Measurements from ENCODE around the gene CAST.

Gene CAST

DNA sequence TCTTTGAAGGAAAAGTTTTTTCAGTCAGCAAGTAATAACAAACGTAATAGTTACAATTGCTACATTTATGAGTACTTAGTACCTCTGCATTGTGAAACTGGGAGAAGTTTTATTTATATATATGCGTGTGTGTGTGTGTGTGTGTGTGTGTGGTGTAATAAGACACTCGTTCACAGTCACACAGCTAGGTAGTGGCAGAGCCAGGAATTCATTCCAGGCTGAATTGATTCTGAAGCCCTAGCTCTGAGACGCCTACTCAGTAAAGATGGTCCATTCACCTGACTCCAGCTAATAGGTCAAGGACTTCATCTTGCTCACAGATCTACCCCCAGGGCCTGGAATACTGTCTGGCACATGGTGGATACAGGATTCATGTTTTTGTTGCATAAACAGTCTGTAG, 13.6 kb upstream of the CAST start:
- no peak for DNase-seq

DNA sequence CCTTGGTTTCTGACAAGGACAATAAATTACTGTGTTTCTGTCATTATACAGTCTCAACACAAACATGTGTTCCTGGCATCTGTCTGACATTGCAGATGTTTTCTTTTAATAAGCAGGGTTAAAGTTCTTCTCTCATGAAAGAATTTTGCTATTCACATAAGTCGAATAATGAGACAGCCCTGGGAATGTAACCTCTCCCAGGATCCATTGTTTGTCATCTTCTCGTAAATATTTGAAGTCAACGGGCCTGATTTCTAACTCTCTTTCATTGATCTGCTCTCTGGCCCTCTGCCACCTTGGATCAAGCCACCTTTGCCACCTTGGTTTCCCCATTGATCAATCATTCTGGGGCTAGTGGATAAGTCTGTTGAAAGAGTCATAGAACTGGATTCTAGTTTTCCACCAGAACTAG, 12.9 kb upstream of the CAST start:
- DNase-seq, result no peak

DNA sequence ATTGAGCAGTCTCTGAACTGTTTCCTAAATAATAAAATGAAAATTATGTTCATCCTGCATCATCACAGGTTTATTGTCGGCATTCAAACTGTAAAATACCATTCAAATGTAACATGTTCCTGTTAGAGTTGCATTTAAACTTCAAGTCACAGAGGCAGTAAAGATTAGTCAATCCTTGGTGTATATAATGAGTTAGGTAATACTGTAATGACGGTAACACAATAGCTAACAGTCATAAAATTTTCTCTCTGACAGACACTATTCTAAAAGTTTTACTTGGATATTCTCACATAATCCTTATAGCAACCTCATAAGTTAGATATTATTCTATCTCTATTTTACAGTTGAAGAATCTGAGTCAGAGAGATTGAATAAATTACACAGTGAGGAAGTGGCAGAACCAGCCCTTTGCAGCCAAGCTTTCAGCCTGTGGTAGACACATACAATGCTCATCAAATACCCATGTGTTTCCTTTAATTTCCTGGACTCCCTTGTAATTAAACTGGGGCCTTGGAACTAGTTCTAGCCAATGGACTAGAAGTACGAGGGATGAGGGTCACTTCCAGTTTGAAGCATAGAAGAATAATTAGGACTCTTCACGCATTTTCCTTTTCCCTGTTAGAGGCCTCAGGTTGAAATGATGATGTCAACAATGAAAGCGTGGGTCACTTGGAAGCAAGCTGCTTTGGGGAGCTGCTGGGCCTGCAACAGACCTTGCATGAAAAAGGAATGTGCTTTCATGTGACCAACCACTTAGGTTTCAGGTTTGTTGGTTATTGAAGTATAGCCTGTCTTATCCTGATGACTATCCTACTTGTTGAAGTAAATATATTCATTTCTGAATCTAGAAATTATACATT, 12.3 kb upstream of the CAST start:
- DNase-seq, result no peak

DNA sequence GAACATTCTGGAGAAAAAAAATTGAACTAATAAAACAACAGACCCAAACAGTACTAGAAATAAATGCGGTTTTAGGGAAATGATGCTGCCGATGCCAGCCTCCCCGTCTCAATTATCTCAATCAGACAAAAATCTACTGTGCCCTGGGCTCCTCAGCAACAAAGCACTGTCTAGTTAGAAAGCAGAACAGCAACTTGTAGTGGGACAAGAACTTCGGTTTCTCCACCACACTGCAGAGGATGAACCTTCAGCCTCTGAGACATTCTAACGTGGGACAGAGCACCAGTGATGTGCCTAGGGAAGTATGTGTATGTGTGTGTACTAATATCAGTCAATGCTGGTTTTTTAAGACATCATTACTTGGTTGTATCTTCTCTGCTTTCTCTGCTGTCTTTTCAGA, 11.1 kb upstream of the CAST start:
- no peak for DNase-seq

DNA sequence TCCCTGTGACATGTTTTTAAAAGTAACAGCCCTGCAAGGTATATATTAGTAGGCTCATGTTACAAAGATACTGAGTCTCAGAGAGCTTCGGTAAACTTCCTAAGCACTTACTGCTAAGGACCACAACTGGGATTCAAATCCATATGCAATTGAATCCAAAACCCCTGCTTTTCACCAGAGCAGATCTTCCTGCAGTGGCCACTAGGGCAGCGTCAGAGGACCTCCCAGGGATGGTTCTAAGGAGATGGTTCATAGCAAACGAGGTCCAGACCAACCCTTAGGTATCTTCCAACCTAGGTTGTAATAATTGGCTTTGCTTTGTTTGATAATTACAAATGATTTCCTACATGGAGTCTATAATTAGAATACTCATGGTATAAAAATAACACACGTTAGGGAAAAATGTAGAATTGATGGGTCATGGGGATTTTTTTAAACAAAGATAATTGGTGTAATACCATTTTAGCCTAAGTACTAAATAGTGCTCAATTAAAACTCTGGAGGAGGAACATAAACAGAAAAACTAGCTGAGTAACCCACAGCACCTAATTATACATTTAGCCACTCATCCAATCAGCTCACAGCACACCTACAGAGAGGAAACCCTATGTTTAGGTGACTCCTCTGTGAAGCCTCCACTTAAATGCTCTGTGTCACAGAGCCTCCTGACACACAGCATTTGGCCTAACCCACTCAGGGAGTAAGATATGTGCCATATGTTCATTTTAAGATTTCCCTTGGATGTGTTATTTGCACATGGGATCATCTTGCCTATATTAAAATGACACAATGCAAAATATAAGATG, 10.0 kb upstream of the CAST start:
- peak; percentile 84 for DNase-seq

DNA sequence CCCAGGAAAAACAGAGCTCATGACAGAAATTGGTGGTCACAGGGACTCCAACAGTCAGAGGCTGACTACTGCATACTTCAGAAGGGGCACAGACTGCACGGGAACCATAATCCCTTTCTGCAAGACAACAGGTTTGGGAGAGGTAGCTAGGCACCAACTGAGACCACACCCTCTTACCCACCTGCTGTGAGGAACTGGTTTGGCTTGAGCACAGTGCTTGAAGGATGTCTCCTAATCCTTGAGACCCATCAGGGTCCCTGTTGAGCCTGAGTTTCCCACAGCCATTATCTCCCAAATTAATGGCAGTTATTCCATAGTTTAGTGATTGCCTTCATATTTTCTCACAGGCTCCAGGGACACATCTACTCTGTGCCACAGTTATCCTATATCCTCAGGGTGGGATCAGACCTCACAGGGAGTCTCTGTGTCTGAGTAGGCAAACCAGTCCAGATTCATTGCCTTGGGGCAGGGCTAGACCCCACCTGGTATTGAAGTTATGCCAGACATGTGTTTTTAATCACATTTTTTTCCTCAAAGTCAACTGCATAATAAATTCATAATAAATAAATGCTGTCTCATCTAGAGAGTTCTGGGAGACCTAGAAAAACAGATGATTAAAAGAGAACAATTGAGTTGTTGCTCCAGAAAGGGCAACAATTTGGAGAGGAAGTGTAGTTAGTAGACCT, 9.3 kb upstream of the CAST start:
- DNase-seq, result no peak

DNA sequence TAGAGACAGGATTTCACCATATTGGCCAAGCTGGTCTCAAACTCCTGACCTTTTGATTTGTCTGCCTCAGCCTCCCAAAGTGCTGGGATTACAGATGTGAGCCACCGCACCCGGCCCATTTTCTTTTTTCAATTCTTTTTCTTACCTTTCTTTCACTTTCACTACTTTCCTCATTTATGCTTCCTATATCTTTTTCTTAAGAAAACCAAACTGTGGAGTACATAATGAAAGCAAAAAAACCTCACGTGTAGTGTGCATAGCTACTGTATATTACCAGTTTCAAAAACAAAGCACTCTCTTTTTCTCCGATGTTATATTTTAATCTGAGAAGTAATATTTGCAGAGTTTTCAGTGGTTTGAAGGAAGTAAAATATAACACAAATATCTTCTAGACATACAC, 8.0 kb upstream of the CAST start:
- DNase-seq, result no peak

DNA sequence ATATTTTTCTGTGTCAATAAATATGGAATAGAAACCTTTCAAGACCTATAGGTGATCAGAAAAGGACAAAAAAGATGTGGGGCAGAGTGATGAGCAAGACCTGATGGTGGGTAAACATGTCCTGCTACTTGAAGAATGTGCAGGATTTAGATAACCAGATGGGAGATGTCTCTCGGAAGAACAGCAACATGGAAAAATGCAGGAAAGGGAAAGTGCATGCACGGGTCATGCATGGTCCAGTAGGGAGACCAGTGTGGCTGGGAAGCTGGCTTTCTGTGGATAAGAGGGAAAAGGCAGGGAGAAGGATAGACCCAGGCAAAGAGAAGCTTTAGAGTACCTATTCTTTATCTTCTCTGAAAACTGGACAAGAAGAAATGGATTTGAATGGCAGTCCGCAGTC, 7.1 kb upstream of the CAST start:
- no peak for DNase-seq

DNA sequence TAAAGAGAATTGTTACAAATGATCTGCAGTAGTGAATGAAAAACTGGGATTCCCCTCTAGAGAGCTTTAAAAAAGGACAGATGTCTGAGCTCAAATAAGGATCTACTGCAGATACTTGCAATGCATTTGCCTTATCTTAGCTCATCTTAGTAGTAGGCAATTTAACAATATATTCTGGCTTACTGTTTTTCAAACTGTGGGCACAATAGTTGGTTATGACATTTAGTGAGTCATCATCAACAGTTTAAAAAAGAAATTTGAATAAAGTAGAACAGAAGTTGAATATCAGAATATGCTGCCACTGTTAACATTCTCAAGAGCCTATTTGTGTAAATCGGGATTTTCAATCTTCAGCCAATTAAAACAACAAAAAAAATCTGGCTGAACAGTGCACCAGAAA, 6.7 kb upstream of the CAST start:
- no peak for DNase-seq

DNA sequence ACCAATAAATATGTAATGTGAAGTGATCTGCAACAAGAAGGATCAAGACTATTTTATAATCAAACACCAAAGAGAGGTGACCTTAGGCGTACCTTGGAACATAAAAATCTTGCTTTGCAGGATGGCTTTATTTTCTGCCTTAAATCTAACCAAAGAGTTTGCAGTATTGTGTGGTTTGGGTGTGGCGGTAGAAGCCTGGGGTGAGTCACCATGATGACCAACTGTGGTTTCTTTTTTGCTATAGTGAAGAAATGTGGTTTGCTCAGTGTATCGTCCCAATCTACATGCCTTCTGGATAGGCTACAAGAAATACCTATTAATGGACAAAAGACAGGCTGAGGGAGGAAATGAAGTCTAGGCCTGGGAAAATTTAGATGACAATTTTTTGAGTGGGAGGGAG, 5.1 kb upstream of the CAST start:
- DNase-seq, result no peak

DNA sequence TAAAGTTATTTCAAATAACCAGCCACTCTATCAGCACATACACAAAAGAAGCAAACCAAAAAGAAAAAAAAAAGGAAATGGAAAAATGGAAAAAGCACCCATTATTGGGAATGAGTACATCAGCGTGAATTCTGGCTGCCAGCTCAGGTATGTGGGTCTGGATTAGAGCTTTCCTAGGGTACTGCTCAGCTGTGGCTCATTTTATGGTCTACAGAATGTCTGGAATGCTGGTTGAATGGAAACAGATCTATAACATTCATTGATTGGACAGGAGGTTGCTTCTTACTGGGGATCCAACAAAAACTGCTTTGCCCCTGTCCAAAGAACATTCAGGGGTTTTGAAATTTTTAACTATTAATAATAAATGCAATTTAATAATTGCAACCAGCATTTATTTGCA, 3.9 kb upstream of the CAST start:
- no peak for DNase-seq

DNA sequence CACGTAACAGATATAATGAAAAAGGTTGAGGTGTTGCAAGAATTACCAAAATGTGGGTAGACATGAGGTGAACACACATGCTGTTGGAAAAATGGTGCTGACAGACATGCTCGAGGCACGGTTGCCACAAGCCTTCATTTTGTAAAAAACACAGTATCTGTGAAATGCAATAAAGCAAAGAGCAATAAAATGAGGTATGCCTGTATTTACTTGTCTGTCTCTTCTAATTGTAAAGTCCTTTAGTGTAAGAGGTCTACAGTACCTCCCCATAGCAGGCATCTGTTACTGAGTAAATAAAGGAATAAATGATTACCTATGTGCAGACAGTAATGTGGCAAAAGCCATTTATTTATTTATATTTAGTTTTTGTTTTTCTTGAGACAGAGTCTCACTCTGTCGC, 3.0 kb upstream of the CAST start:
- DNase-seq, result no peak

DNA sequence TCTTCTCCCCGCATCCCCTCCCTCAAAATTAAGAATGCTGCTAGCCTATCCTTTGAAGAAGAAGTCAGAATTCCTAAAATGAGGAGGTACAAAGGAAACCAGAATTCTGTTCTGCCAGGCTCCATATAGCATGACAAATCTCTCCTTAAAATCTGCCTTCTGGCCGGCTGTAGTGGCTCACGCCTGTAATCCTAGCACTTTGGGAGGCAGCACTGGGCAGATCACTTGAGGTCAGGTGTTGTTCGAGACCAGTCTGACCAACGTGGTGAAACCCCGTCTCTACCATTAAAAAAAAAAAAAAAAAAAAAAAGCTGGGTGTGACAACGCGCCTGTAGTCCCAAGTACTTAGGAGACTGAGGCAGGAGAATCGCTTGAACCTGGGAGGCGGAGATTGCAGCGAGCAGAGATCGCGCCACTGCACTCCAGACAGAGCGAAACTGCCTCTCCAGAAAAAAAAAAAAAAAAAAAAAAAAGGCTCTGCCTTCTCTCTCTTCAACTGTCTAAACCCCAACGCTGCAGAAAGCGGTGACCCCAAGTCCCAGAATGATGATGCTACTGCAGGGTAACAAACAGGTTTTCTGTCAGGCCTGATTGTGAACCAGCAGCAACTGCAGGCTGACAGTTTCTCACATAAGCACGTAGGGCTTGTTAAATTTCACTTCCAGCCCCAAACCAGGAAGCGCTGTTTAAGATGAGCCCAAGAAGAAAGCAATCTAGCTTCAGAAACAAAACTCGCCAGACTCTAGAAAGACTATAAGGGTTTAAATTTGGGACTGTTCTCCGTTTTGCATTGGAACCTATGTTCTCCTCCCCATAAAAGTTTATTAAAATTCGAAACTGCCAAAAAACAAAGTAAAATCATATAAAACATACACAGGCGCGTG, 963 bp upstream of the CAST start:
- DNase-seq, result no peak

DNA sequence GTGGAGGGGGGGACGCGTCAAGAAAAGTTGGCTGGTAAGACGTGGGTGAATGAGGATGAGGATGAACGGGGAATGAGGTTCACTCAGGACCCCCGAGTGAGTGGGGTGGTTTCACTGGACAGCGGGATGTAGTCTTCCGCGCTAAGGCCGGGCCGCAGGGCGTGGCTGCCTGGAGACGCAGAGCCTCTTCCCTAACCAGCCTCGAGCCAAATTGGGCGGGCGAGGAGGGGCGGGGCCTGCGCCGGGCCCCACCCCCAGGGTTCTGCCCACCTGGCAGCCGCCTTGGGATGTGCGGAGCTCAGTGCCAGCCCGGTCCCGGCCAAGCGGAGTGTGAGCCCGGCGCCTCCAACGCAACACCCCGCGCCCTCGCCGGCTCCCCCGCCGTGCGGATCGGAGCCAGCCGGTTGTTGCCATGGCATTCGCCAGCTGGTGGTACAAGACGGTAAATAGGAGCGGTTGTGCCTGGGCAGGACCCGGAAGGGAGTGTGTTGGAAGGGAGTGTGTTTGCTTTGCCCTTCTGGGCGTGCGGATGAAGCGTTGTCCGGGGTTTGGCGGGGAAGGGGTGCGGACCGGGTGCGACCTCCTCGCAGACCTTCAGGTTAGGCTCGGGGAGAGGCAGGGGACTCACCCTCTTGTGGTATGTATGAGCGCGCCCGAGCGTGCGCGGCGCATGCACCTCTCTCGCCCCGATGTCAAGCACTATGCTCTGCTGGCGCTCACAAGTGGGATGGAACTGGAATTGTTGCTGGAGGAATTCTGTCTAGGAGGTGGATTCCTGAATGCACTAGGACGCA, 746 bp downstream of the CAST start:
- DNase-seq, result peak; percentile 83

DNA sequence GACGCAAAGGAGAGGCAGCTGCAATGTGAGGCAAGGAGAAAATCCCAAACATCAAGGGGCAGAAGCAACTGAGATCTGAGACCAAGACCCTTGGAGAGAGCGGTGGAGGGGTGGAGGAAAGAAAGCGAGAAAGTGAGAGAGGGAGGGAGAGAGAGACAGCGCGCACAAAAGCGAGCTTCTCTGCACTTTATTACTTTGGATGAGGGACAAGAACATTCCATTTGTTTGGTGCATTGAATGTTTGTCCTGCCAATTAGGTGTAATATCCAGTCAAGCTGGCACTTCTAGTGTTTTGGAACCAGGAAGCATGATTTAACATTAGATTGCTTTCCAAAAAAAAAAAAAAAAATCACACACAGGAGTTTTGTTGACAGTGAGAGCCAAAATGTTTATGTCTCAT, 1.4 kb downstream of the CAST start:
- DNase-seq, result no peak

DNA sequence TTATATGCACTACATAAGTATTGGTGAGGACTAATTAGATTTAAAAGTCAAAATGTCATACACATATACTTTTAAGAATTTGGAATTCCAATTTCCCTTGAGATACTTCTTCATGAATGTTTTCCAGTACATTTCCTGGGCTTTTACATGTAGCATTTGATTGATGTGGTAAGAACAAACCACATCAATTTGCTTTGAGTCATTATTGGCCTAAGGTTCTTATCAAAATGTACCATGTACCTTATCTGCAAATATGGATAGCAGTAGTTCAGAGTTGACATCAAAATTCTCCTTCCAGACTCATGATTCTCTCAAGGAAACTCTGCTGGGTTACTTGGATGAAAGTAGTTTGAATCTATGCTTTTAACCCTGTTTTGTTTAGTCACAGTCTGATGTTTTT, 2.5 kb downstream of the CAST start:
- DNase-seq, result no peak

DNA sequence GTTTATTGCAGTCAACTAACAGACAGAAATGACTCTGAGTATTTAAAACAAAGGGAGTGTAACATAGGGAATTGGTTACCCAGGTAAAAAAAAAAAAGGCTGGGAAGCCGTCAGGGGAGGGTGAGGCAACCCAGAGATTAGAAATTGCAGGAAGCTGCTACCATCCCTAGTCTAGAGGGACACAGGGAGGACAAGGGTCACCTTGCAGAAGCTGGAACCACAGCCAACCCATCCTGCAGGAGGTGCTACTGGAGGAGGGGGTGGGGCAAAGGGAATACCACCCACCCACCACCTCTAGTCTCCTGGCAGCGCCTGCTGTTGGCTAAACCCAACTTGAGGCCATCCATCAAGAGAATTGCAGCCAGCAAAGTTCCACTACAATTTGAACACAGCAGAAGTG, 6.5 kb downstream of the CAST start:
- no peak for DNase-seq

DNA sequence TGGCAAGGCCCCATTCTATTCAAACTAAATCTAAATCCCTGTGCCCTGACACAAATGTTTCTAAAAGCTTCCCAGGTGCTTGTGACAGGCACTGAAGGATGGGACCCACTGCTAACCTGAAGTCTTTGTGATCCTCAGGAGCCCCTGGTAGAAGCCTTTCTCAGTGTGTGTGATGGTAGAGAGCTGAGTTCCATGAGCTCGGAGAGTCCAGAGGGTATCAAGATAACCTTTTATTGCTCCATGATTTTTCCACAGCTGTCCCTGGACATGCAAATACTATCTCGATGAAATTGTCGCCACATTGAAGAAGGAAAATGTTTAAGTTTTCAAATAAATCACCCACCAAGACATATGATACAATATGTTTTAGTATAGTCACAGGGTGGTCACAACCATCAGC, 7.7 kb downstream of the CAST start:
- DNase-seq, result no peak

DNA sequence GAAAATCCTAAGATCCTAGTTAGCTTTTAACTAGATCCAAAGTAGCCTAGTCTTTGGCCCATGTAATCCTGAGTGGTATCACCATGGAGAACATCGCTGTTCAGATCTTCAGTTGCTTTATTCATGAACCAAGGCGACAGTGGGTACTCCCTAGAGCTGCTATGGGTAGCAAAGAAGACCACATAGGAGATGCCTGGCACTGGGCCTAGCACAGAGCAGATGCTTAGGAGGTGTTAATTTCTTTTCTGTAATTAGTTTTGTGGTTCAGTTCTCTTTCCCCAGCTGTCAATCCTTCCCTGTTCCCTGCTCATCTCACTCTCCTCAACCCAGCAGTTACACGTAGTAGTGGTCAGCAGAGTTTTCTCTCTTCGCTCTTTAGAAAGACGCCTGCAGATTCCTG, 9.3 kb downstream of the CAST start:
- no peak for DNase-seq

DNA sequence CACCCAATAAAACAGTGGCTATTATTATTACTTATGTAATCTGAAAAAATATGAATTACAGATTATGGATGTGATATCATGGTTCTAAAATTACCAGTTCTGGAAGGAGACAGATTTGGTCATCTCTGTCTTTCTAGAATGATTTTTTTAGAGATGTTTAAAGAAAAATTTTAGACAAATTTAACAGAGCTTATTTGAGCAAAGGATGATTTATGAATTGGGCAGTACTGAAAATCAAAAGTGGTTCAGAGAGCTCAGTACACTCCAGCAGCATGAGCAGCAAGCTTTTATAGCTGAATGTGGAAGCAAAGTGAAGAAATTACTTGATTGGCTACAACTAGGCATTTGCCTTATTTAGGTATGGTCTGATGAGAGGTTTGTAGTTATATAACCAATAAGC, 11.0 kb downstream of the CAST start:
- DNase-seq, result no peak

DNA sequence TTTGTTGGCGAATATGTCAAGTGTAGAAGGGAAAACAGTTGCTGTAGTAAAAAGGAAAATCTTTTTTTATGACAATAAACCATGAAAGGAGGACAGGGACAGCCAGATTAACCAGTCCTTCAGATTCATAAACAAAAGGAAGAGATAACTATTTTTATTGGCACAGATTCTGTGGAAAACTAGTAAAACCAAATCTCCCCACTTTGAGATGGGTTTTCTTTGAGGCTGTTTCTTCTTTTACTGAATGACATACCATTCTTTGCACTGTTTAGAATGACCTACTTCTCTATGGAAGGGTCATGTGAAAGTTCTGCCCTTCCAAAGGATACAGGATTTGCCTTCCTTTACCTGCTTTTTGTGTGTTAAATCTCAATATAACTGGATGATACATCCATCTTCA, 13.7 kb downstream of the CAST start:
- DNase-seq, result no peak

DNA sequence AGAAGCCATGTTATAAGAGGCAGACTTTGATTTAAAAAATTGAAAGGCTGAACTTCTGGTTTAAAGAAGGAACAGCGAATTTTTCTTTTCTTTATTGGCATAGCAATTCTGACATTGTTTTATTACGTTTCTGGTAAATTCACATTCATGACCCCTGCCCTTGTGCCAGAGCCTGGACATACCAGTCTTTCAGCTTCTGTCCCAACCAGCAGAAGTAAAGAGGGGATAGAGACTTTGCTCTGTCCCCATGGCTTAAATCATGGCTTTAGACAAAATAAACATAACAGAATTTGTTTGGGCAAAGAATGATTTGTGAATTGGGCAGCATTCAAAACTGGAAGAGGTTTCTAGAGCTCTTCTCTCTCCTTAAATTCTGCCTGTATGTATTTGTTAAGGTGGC, 15.3 kb downstream of the CAST start:
- DNase-seq, result no peak

All from NCI-H748 treated with DMSO at 0.1 percent for 48 hours (cell line).